GM21515 (cell line): ENCODE results near the gene CIART.
"Not testable (repeated sequence)": the region's sequence is repeated elsewhere in the genome, so short reads cannot be mapped to it uniquely, and the experiment has no call there.

Experiments used
- ATAC-seq: cut with Tn5 transposase; IDR thresholded peaks from one replicate; pipeline ENCODE4 v1.9.1; 2021; ENCODE audit not compliant: unreplicated experiment

The CIART gene

GRCh38 chr1:150302338-150302737, 20.0 kb downstream of the CIART start:
- no peak for ATAC-seq

GRCh38 chr1:150302902-150303301, 20.5 kb downstream of the CIART start:
- ATAC-seq = no peak

- not testable (repeated sequence) for ATAC-seq
These were observed 26.2 kb downstream of the CIART start for GRCh38 chr1:150308585-150308984.

GRCh38 chr1:150309758-150310508, 27.6 kb downstream of the CIART start:
- no peak for ATAC-seq

- no peak for ATAC-seq
These were observed 29.4 kb downstream of the CIART start for GRCh38 chr1:150311762-150312161.

- ATAC-seq = not testable (repeated sequence)
These were observed 32.3 kb downstream of the CIART start for GRCh38 chr1:150314691-150315090.

GRCh38 chr1:150320667-150320978, 38.3 kb downstream of the CIART start:
- no peak for ATAC-seq

GRCh38 chr1:150321826-150322166, 39.4 kb downstream of the CIART start:
- ATAC-seq = no peak

GRCh38 chr1:150322310-150322709, 40.0 kb downstream of the CIART start:
- ATAC-seq = no peak

- no peak for ATAC-seq
These were observed 50.4 kb downstream of the CIART start for GRCh38 chr1:150332651-150333290.
